Activated naive CD8-positive, alpha-beta T cell treated with anti-CD3 and anti-CD28 coated beads, Interleukin-2, amount 10 ng/mL, durations not matched to agents 7 days and 5 days (primary cell): ENCODE data around the gene RAD17. TPM values are rescaled to one million over a fixed set of nuclear protein-coding genes. Genes with fewer than 3 reads are reported as not detected.
A peak's percentile ranks its signal among the peaks of the same experiment; 100 is the strongest.
"Not testable (repeated sequence)": the region's sequence is repeated elsewhere in the genome, so short reads cannot be mapped to it uniquely, and the experiment has no call there.

Experiments
- ATAC-seq: fragments of 150-1000 bp; cut with Tn5 transposase; one replicate; pipeline ENCODE4 v1.10.0; 2021; ENCODE audit warnings: low read depth, moderate library complexity
- POLR2A ChIA-PET: fragments of 350-600 bp; sonication (Branson Sonifier 250); formaldehyde crosslinking; loops from one replicate; lab custom pipeline; 2021; ENCODE audit warnings: antibody characterized with exemption; lab: Charles Lee
- DNase-seq: peaks from one replicate; pipeline ENCODE4 v3.0.0; 2021
- H3K27ac Mint-ChIP-seq: one replicate; pipeline ENCODE4 v1.8.0; 2022; ENCODE audit warnings: mild to moderate bottlenecking, mixed read lengths
- H3K27me3 Mint-ChIP-seq: one replicate; pipeline ENCODE4 v1.8.0; 2022; ENCODE audit warnings: mild to moderate bottlenecking, moderate library complexity, mixed read lengths
- H3K36me3 Mint-ChIP-seq: one replicate; pipeline ENCODE4 v1.8.0; 2021; ENCODE audit warnings: mild to moderate bottlenecking, mixed read lengths
- H3K4me1 Mint-ChIP-seq: one replicate; pipeline ENCODE4 v1.8.0; 2021; ENCODE audit warnings: mixed read lengths
- H3K4me3 Mint-ChIP-seq: one replicate; pipeline ENCODE4 v1.8.0; 2022; ENCODE audit warnings: mild to moderate bottlenecking, moderate library complexity, mixed read lengths
- H3K9me3 Mint-ChIP-seq: one replicate; pipeline ENCODE4 v1.8.0; 2021; ENCODE audit warnings: mixed read lengths
- total RNA-seq, 2 experiments: library from RNA; stranded (reverse); gene quantifications; one replicate each; pipeline ENCODE4 v1.2.3, GENCODE V29; 2021

Gene RAD17
- total RNA-seq, 2 experiments from 2014 or later: 25.8 to 28.2 TPM

DNA sequence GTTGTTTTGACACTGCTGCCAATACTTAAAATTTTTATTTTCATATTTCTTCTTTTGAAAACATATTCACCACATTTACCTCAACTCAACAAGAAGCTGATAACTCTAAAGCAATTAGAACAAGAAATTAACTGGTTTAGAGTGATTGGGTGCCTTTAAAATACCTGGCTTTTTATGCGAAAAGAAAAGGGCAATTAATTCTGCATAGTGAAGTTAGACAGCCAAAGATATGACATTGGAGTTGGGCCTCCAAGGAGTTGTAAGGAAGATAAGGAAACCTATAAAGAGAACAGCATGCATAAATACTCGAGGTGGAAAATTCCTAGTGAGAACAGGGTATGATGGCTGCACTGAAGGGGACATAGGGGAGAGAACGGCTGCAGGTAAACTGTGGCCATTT lies 9.9 kb upstream of the RAD17 start:
- POLR2A ChIA-PET: interaction anchor here (1.4 kb wide), 1 partner anchor 10 kb away, joined by 5 read pairs; the partner anchor contains the start of gene RAD17
- peaks cover 25% of the 10 kb centered on the region for H3K36me3 Mint-ChIP-seq
- no peak overlapping the region for H3K27ac Mint-ChIP-seq
- no peaks in the 10 kb centered on the region for H3K9me3 Mint-ChIP-seq
- H3K4me3 Mint-ChIP-seq: no peak overlapping the region
- H3K27me3 Mint-ChIP-seq: no peaks in the 10 kb centered on the region
- DNase-seq: no peak
- ATAC-seq: no peak
- H3K4me1 Mint-ChIP-seq: peaks cover 16% of the 10 kb centered on the region

DNA sequence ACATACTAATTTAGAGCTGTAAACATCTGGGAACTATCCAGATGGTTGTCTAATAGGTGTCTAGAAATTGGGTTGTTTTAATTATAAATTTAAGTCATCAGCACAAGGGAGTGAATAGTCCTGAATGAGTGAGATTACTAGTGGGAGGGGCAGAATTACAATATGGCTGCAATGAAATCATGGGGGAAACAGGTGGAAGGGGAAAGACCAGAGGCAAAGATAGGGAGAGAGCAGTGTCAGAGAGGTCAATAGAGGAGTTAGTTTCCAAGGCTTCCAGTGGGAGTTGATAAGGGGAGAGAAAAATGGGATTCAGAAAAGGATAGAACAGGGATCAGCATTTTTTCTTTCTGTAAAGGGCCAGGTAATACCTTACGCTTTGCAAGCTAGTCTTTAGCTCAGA lies 9.2 kb upstream of the RAD17 start:
- H3K27ac Mint-ChIP-seq: no peak overlapping the region
- no peak for ATAC-seq

DNA sequence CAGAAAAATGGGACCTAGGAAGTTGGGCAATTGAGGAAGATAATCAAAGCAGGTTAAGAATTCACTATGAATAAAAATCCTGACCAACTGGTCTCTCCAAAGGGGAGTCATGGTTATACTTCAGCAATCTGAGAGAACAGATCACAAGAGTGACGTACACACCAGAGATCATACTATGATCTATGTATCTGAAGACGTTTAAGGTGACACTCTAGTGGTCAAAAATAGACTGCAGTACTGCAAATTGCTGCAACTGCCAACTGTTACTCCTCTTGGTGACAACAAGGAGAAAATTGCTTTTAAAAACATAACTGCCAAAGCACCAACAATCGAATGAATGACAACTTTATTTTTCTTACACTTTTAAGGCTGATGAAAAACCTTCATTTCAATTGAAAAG lies 5.2 kb upstream of the RAD17 start:
- Mint-ChIP-seq H3K27me3 (no peaks in the 10 kb centered on the region), H3K9me3 (no peaks in the 10 kb centered on the region), H3K27ac (no peak overlapping the region), H3K4me1 (peaks cover 29% of the 10 kb centered on the region), H3K36me3 (peaks cover 21% of the 10 kb centered on the region), H3K4me3 (no peak overlapping the region)
- POLR2A ChIA-PET: no interaction called here
- DNase-seq (no peak), ATAC-seq (no peak)

More for the DNA sequence above, 9.2 kb upstream of the RAD17 start:
- Mint-ChIP-seq H3K4me3 (no peak overlapping the region), H3K27me3 (no peaks in the 10 kb centered on the region), H3K4me1 (peaks cover 19% of the 10 kb centered on the region), H3K9me3 (no peaks in the 10 kb centered on the region), H3K36me3 (peaks cover 27% of the 10 kb centered on the region)
- no peak for DNase-seq
- POLR2A ChIA-PET: interaction anchor here (1.4 kb wide), 1 partner anchor 9 kb away, joined by 5 read pairs; the partner anchor contains the start of gene RAD17

DNA sequence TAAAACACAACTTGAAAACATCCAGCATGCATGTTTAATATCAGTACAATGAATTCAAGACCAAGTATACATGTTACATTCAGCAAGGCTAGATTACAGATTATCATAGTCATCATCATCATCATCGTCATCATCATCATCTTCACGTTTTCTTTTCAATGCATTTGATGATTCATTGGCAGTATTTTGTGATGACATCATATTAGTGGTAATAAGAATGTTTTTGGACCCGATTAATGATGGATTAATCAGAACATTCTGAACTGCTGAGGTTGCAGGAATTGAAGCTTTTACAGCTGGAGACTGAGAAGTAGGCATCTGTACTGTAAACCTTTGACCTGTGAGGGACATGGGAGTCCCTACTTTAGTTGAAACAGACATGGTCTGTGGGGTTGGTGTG lies 4.8 kb upstream of the RAD17 start:
- Mint-ChIP-seq H3K4me3 (no peak overlapping the region), H3K27me3 (no peaks in the 10 kb centered on the region), H3K4me1 (peaks cover 27% of the 10 kb centered on the region), H3K36me3 (peaks cover 21% of the 10 kb centered on the region), H3K9me3 (no peaks in the 10 kb centered on the region), H3K27ac (no peak overlapping the region)
- ATAC-seq (no peak), DNase-seq (no peak)
- POLR2A ChIA-PET: no interaction called here

DNA sequence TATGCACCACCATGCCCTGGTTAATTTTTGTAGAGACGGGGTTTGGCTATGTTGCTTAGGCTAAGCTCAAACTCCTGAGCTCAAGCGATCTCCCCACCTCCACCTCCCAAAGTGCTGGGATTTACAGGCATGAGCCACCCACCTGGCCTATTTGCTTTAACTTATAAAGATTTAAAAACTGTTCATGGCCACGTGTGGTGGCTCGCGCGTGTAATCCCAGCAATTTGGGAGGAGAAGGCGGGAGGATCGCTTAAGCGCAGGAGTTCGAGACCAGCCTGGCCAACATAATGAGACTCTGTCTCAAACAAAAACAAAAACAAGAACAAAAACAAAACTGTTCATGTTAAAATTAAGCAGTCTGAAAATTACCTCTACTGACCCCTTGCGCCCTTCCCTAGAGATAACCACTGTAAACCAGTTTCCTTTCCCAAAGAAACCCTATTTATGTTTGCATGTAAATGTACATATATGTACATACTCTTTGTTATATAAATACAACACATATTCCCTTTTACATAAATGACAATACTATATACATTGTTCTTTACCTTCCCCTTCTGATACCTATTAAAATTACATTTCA lies 1.8 kb upstream of the RAD17 start:
- POLR2A ChIA-PET: no interaction called here
- no peaks in the 10 kb centered on the region for H3K9me3 Mint-ChIP-seq
- H3K27ac Mint-ChIP-seq: peak overlapping the region; percentile 95
- H3K4me3 Mint-ChIP-seq: peak overlapping the region; percentile 93
- peaks cover 29% of the 10 kb centered on the region for H3K4me1 Mint-ChIP-seq
- DNase-seq (no peak), ATAC-seq (no peak)
- no peaks in the 10 kb centered on the region for H3K27me3 Mint-ChIP-seq
- H3K36me3 Mint-ChIP-seq: peaks cover 21% of the 10 kb centered on the region

DNA sequence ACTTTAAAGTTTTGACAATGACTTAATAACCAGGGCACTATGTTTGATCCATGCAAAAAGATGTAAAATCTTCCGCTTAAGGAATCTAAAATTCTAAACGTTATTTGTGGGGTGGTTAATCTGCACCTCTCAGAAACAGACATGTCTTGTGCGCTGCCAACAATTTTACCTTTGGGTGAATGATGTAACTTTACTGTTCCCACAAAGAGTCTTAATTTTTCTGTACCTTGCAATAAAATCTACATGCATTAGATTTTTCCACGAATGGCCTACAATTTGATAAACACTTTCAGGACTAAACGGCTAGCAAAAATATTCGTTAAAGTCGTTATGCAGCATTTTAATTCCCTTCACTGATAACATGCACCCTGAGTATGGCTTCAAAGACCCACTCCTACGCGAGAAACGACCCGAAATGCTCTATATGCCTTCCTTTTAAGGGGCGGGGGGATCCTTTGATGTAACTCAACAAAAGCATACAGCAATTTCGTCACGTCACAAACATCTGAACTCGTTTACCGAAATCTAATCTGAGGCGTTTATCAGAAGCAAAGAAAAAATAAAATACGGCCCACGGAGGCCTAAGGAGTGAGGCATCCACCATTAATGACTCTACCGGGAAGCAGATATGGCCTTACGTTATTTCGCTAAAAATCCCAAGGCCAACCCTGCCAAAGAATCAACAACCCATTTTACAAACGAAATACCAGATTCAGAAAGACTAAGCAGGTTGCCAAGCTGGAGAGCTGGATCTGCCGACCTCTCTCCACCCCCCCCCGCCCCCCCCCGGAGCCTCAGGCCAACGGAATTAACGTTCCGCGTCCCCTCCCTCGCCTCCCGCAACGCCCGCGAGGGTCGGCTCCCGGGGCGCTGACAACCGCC lies 919 bp upstream of the RAD17 start:
- Mint-ChIP-seq H3K27me3 (no peaks in the 10 kb centered on the region), H3K9me3 (no peaks in the 10 kb centered on the region), H3K4me1 (peaks cover 31% of the 10 kb centered on the region), H3K4me3 (peak overlapping the region; percentile 93), H3K36me3 (peaks cover 17% of the 10 kb centered on the region), H3K27ac (peak overlapping the region; percentile 95)
- no peak for DNase-seq
- ATAC-seq: no peak
- POLR2A ChIA-PET: no interaction called here

DNA sequence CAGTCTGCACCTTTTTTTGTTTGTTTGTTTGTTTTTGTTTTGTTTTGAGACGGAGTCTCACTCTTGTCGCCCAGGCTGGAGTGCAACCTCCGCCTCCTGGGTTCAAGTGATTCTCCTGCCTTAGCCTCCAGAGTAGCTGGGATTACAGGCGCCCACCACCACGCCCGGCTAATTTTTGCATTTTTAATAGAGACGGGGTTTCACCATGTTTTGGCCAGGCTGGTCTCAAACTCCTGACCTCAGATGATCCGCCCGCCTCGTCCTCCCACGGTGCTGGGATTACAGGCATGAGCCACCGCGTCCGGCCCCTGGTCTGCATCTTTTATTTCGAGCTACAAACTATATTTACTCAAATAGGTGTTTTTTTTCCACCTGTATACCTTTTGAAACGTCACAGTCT lies 717 bp downstream of the RAD17 start:
- H3K4me1 Mint-ChIP-seq: peaks cover 31% of the 10 kb centered on the region
- DNase-seq: peak; percentile 32
- peak overlapping the region; percentile 97 for H3K27ac Mint-ChIP-seq

DNA sequence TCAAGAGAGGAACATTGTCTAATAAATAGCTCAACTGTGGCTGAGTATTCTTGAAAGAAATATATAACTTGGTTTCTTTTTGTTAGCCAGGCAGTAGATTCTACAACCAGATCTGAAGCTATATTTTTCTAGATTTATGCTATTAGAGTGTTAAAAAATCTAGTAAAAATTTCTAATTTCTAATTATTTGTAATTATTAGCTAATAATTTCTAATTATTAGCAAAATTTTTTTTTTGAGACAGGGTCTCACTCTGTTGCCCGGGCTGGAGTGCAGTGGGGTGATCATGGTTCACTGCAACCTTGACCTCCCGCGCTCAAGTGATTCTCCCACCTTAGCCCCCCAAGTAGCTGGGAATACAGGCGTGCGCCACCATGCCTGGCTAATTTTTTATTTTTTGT lies 2.8 kb downstream of the RAD17 start:
- H3K4me3 Mint-ChIP-seq: no peak overlapping the region
- H3K27me3 Mint-ChIP-seq: no peaks in the 10 kb centered on the region
- POLR2A ChIA-PET: interaction anchor here (1.3 kb wide), 1 partner anchor 279 kb away, joined by 3 read pairs; the partner anchor contains the start of gene SLC30A5
- H3K36me3 Mint-ChIP-seq: peaks cover 2% of the 10 kb centered on the region
- DNase-seq (no peak), ATAC-seq (no peak)
- H3K4me1 Mint-ChIP-seq: peaks cover 21% of the 10 kb centered on the region
- no peaks in the 10 kb centered on the region for H3K9me3 Mint-ChIP-seq
- H3K27ac Mint-ChIP-seq: no peak overlapping the region

More for the DNA sequence above, 717 bp downstream of the RAD17 start:
- peak overlapping the region; percentile 93 for H3K4me3 Mint-ChIP-seq
- POLR2A ChIA-PET: interaction anchor here (0.6 to 1.5 kb wide), 8 partner anchors 10 to 327 kb away, joined by 3 to 5 read pairs (median 4); partner anchors contain the start of genes CCDC125, CDK7, CENPH and SLC30A5
- not testable (repeated sequence) for H3K27me3 Mint-ChIP-seq, ATAC-seq, H3K9me3 Mint-ChIP-seq
- peaks cover 11% of the 10 kb centered on the region for H3K36me3 Mint-ChIP-seq

DNA sequence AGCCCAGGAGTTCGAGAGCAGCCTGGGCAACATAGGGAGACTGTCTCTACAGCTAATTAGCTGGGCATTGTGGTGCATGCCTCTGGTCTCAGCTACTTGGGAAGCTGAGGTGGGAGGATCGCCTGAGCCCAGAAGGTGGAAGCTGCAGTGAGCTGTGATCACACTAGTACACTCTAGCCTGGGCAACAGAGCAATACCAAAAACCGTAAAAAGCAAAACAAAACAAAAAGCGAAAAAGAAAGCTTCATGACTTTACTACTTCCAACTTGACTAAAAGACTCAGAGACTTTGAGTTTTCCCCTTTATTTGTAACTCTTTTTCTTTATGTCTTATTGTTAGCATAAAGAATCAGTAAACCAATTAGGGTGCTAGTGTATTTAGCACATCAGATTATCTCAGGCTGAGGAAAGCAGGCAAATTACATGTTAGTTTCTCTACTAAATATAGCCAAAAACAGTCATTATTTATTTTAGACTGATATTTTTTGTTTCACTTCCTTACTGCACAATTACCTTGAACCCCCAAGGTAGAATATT lies 5.4 kb downstream of the RAD17 start:
- Mint-ChIP-seq H3K27ac (no peak overlapping the region), H3K36me3 (peaks cover 2% of the 10 kb centered on the region), H3K9me3 (no peaks in the 10 kb centered on the region), H3K4me3 (no peak overlapping the region), H3K27me3 (no peaks in the 10 kb centered on the region), H3K4me1 (peaks cover 13% of the 10 kb centered on the region)
- no peak for ATAC-seq
- DNase-seq: no peak
- POLR2A ChIA-PET: no interaction called here

DNA sequence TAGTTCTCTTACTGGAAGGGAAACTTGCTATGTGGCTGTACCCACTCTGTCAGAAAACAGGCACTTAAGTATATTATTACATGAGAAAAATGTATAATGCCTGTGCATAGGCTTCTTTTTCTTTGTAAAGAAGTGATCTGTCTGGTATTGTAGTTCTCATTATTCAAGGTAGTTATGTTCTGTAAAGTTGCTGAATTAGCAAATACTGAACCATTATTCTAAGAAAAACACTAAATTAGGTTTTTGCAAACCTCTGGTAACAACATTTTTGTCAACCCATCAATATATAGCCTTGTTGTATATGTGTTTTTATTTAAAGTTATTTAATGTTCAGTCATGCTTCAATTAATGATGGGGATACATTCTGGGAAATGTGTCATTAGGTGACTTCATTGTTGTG lies 8.8 kb downstream of the RAD17 start:
- ATAC-seq (no peak), DNase-seq (no peak)
- Mint-ChIP-seq H3K27ac (no peak overlapping the region), H3K4me1 (peaks cover 2% of the 10 kb centered on the region), H3K9me3 (no peaks in the 10 kb centered on the region), H3K4me3 (no peak overlapping the region), H3K36me3 (peaks cover 9% of the 10 kb centered on the region), H3K27me3 (no peaks in the 10 kb centered on the region)
- POLR2A ChIA-PET: no interaction called here

DNA sequence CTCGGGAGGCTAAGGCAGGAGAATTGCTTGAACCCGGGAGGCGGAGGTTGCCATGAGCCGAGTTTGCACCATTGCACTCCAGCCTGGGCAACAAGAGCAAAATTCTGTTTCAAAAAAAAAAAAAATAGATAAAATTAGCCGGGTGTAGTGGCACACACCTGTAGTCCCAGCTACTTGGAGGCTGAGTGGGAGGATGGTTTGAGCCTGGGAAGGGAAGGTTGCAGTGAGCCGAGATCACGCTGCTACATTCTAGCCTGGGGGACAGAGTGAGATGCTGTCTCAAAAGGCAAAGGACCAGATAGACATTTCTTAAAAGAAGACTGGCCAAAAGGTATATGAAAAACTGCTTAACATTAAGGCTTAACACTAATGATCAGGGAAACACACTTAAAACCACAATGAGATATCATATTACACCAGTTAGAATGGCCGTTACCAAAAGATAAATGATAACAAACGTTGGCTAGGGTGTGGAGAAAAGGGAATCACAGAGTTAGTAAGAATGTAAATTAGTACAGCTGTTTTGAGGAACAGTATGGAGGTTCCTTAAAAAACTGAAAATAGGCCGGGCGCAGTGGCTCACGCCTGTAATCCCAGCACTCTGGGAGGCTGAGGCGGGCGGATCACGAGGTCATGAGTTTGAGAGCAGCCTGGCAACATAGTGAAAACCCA lies 35.2 kb downstream of the RAD17 start:
- POLR2A ChIA-PET: interaction anchor here (0.9 kb wide), 1 partner anchor 299 kb away, joined by 3 read pairs; no protein-coding TSS in a partner anchor
- Mint-ChIP-seq H3K4me3 (no peak overlapping the region), H3K36me3 (peaks cover 37% of the 10 kb centered on the region), H3K27ac (no peak overlapping the region), H3K27me3 (no peaks in the 10 kb centered on the region), H3K9me3 (no peaks in the 10 kb centered on the region), H3K4me1 (no peaks in the 10 kb centered on the region)
- no peak for ATAC-seq
- no peak for DNase-seq

DNA sequence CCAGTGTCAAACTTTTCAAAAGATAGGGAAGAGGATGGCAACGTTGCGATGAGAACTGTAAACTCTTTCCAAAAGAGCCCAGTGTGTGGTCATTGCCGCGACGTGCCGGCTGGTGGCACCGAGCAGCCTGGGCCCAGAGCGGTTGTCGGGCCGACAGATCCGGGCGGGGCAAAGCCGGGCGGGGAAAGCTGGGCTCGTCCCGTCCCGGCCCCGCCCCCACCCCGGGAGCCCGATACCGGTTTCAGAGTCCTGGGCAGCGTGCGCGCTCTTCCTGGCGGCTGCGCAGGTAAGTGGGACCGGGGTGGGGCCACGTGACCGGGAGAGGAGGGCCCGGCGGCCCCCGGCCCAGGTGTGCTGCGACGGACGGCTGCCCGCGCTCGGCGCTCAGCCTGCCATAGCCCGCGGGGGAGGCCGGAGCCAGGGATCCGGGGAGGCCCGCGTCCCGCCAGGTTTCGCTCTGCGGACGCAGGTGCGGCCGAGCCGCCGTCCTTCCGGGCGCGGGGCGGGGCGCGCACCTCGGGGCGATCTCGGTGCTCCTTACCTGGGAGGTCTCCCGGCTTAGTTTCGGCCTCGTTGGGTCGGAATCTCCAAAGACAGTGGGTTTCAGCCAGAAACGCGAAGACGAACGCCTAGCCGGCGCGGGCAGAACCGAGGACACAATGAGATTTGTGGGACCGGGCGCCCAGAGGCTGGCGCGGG lies 45.4 kb downstream of the RAD17 start, which contains the start of gene MARVELD2:
MARVELD2 (plus strand) TSS at position 232 of the 699 bp plus-strand sequence. CDS start 4,270 bp downstream, outside the sequence.
- Mint-ChIP-seq H3K27ac (peak within 1 kb of the TSS; percentile 25), H3K36me3 (peaks cover 16% of the 10 kb centered on the region), H3K9me3 (no peaks in the 10 kb centered on the region), H3K4me3 (peak within 1 kb of the TSS; percentile 65), H3K27me3 (peaks cover 2% of the 10 kb centered on the region), H3K4me1 (peaks cover 4% of the 10 kb centered on the region)
- POLR2A ChIA-PET: no interaction called here
- DNase-seq (peak; percentile 52), ATAC-seq (peak; percentile 70)
